ENCODE data around the gene RERG. TPM values are rescaled to one million over a fixed set of nuclear protein-coding genes. Genes with fewer than 3 reads are reported as not detected.

The RERG gene
- total and polyA plus RNA-seq, 4 donors, result 1.0 to 1.4 (median 1.1) TPM

GRCh38 chr12:15268309-15268708 is 47.1 kb upstream of the RERG start:
- no peak overlapping the region for H3K27ac ChIP-seq (ENCODE audit: low read depth in 1 of 2, low read length in 2 of 2)
- H3K36me3 ChIP-seq (ENCODE audit: control insufficient read depth in 4 of 4, insufficient read depth in 3 of 4, low read depth in 1 of 4, low read length in 3 of 4), result no peaks in the 10 kb centered on the region
- 82% methylated on average over 1 of the region's 1 CpG for WGBS
- no peak for TF ChIP-seq EGR1 (IDR thresholded peaks at IDR 0.05; ENCODE audit: low read depth in 2 of 2)
- no peak for TF ChIP-seq MAX (IDR thresholded peaks at IDR 0.05)
- TF ChIP-seq YY1 (IDR thresholded peaks at IDR 0.05), result no peak
- no peak for TF ChIP-seq ATF3 (IDR thresholded peaks at IDR 0.05)
- TF ChIP-seq CTCF (IDR thresholded peaks at IDR 0.05; ENCODE audit: low read depth, low read length, missing input control), result no peak
- TF ChIP-seq RAD21 (IDR thresholded peaks at IDR 0.05), result no peak
- TF ChIP-seq FOXA1 (IDR thresholded peaks at IDR 0.05), result no peak
- no peak for TF ChIP-seq REST (IDR thresholded peaks at IDR 0.05)
- TF ChIP-seq HNF4G (IDR thresholded peaks at IDR 0.05), result no peak
- H3K4me3 ChIP-seq (ENCODE audit: low read depth in 1 of 3, low read length in 3 of 3), result no peak overlapping the region
- no peak overlapping the region for H3K9ac ChIP-seq (ENCODE audit: low read depth in 1 of 2, low read length in 2 of 2)
- no peak for DNase-seq (ENCODE audit: low spot score)
- no peaks in the 10 kb centered on the region for H3K9me3 ChIP-seq (ENCODE audit: control insufficient read depth in 4 of 4, low read length in 3 of 4)
- H3K4me1 ChIP-seq (ENCODE audit: control insufficient read depth in 4 of 4, insufficient read depth in 4 of 4, low read length in 3 of 4), result peaks cover 0 to 2% (median 0%) of the 10 kb centered on the region in 4 donors
- peaks cover 0 to 4% (median 0%) of the 10 kb centered on the region in 4 donors for H3K27me3 ChIP-seq (ENCODE audit: control insufficient read depth in 4 of 4, insufficient read depth in 4 of 4, low read length in 3 of 4)

GRCh38 chr12:15265875-15266274 is 44.7 kb upstream of the RERG start:
- Histone ChIP-seq H3K9ac (ENCODE audit: low read depth in 1 of 2, low read length in 2 of 2) (no peak overlapping the region), H3K27ac (ENCODE audit: low read depth in 1 of 2, low read length in 2 of 2) (no peak overlapping the region), H3K36me3 (ENCODE audit: control insufficient read depth in 4 of 4, insufficient read depth in 3 of 4, low read depth in 1 of 4, low read length in 3 of 4) (no peaks in the 10 kb centered on the region), H3K4me1 (ENCODE audit: control insufficient read depth in 4 of 4, insufficient read depth in 4 of 4, low read length in 3 of 4) (peaks cover 0 to 2% (median 0%) of the 10 kb centered on the region in 4 donors), H3K27me3 (ENCODE audit: control insufficient read depth in 4 of 4, insufficient read depth in 4 of 4, low read length in 3 of 4) (peaks cover 0 to 2% (median 0%) of the 10 kb centered on the region in 4 donors), H3K4me3 (ENCODE audit: low read depth in 1 of 3, low read length in 3 of 3) (no peak overlapping the region), H3K9me3 (ENCODE audit: control insufficient read depth in 4 of 4, low read length in 3 of 4) (no peaks in the 10 kb centered on the region)
- no peak for DNase-seq (ENCODE audit: low spot score)
- TF ChIP-seq NR2F2 (IDR thresholded peaks at IDR 0.05) (no peak), GABPA (IDR thresholded peaks at IDR 0.05 in 1 of 2, conservative IDR thresholded peaks at IDR 0.05 in 1 of 2) (no peak), EGR1 (IDR thresholded peaks at IDR 0.05; ENCODE audit: low read depth in 2 of 2) (no peak), RAD21 (IDR thresholded peaks at IDR 0.05) (no peak), MAX (IDR thresholded peaks at IDR 0.05) (no peak), SP1 (IDR thresholded peaks at IDR 0.05) (no peak), CTCF (IDR thresholded peaks at IDR 0.05; ENCODE audit: low read depth, low read length, missing input control) (no peak), FOXA2 (IDR thresholded peaks at IDR 0.05) (no peak), JUND (IDR thresholded peaks at IDR 0.05) (no peak), HNF4A (conservative IDR thresholded peaks at IDR 0.05) (no peak), RXRA (IDR thresholded peaks at IDR 0.05) (no peak), ZBTB33 (IDR thresholded peaks at IDR 0.05) (no peak), TAF1 (conservative IDR thresholded peaks at IDR 0.05) (no peak), HNF4G (IDR thresholded peaks at IDR 0.05) (no peak), FOXA1 (IDR thresholded peaks at IDR 0.05) (no peak), ATF3 (IDR thresholded peaks at IDR 0.05) (no peak)
